GM18505 (cell line): Measurements from ENCODE around the gene MIB2.

Source experiments
- ATAC-seq: cut with Tn5 transposase; IDR thresholded peaks from one replicate; pipeline ENCODE4 v1.9.1; 2021; ENCODE audit not compliant: unreplicated experiment
- POLR2A ChIP-seq: IDR thresholded peaks from 4 replicates; pipeline ENCODE4 v1.6.1; 2011; ENCODE audit warnings: borderline replicate concordance; ENCODE audit not compliant: insufficient read depth, insufficient read length; ENCODE audit errors: extremely low read depth

MIB2 gene

GRCh38 chr1:1613509-1614082, 1.7 kb upstream of the MIB2 start:
- no peak for TF ChIP-seq POLR2A
- no peak for ATAC-seq

- no peak for ATAC-seq
- no peak for TF ChIP-seq POLR2A
Observed at GRCh38 chr1:1614204-1614953, 921 bp upstream of the MIB2 start.

- no peak for TF ChIP-seq POLR2A
Observed at GRCh38 chr1:1614954-1615255, 395 bp upstream of the MIB2 start.

GRCh38 chr1:1616045-1616790, 918 bp downstream of the MIB2 start:
- no peak for TF ChIP-seq POLR2A
- peak; percentile 21 for ATAC-seq

More at GRCh38 chr1:1614954-1615255, 395 bp upstream of the MIB2 start:
- ATAC-seq, result no peak

GRCh38 chr1:1616838-1617237, 1.5 kb downstream of the MIB2 start:
- TF ChIP-seq POLR2A, result no peak

GRCh38 chr1:1617516-1617915, 2.2 kb downstream of the MIB2 start:
- no peak for TF ChIP-seq POLR2A
- no peak for ATAC-seq

More at GRCh38 chr1:1616838-1617237, 1.5 kb downstream of the MIB2 start:
- ATAC-seq, result no peak

GRCh38 chr1:1617925-1618324, 2.6 kb downstream of the MIB2 start:
- no peak for ATAC-seq
- TF ChIP-seq POLR2A, result no peak

- no peak for ATAC-seq
- TF ChIP-seq POLR2A, result no peak
Observed at GRCh38 chr1:1618396-1619068, 3.2 kb downstream of the MIB2 start.

- TF ChIP-seq POLR2A, result no peak
- no peak for ATAC-seq
Observed at GRCh38 chr1:1619917-1620361, 4.6 kb downstream of the MIB2 start.

GRCh38 chr1:1620433-1621139, 5.3 kb downstream of the MIB2 start:
- TF ChIP-seq POLR2A, result no peak
- ATAC-seq, result no peak

- ATAC-seq, result no peak
- no peak for TF ChIP-seq POLR2A
Observed at GRCh38 chr1:1621173-1622009, 6.1 kb downstream of the MIB2 start.
